ENCODE results near the gene TBX10. TPM values are rescaled to one million over a fixed set of nuclear protein-coding genes. Genes with fewer than 3 reads are reported as not detected.

The TBX10 gene
- total RNA-seq, 1 experiment from 2014 or later, result not detected

GRCh38 chr11:67673358-67673757, 33.8 kb upstream of the TBX10 start:
- no CpG with 5 or more reads among the region's 7 CpGs for WGBS (ENCODE audit: extremely low coverage, insufficient read length, low lambda C conversion rate)
- H4K91ac ChIP-seq (ENCODE audit: insufficient read length, low read depth, low read length), result no peak overlapping the region
- no peak overlapping the region for H3K56ac ChIP-seq (ENCODE audit: insufficient read length, low read depth, low read length)
- no peak overlapping the region for H3K4me2 ChIP-seq (ENCODE audit: insufficient read depth, insufficient read length, low read length)
- no peak overlapping the region for H3K9ac ChIP-seq (ENCODE audit: extremely low read depth, insufficient read length, low read length)
- H2BK20ac ChIP-seq (ENCODE audit: low read depth, low read length, poor library complexity, severe bottlenecking), result no peak overlapping the region
- Mint-ChIP-seq H3K27me3 (ENCODE audit: low read depth) (peaks cover 29% of the 10 kb centered on the region), H3K36me3 (ENCODE audit: insufficient read depth in 1 of 3, low read depth in 3 of 3) (no peaks in the 10 kb centered on the region), H3K4me3 (no peak overlapping the region), H3K27ac (peak overlapping the region in 1 of 3 experiments; percentile 74; a peak in 1 of 7 replicates), H3K4me1 (peaks cover 4 to 13% of the 10 kb centered on the region in 2 experiments), H3K9me3 (peaks cover 0 to 3% of the 10 kb centered on the region in 2 experiments; a peak in 2 of 5 replicates)
- no peak overlapping the region for H2AK5ac ChIP-seq (ENCODE audit: insufficient read length, low read length)
- H3K27me3 ChIP-seq (ENCODE audit: insufficient read depth, low read length), result no peaks in the 10 kb centered on the region
- H2AFZ ChIP-seq (ENCODE audit: low read length), result no peak overlapping the region
- no peak overlapping the region for H2BK15ac ChIP-seq (ENCODE audit: low read depth, low read length)
- no peaks in the 10 kb centered on the region for H3K79me2 ChIP-seq (ENCODE audit: insufficient read depth, low read length)
- no peaks in the 10 kb centered on the region for H4K20me1 ChIP-seq (ENCODE audit: control insufficient read depth, insufficient read depth, insufficient read length)
- no peak for TF ChIP-seq CTCF (conservative IDR thresholded peaks at IDR 0.05)
- H3K14ac ChIP-seq (ENCODE audit: insufficient read depth, low read length), result no peak overlapping the region
- H4K5ac ChIP-seq (ENCODE audit: insufficient read length, low read depth, low read length), result no peak overlapping the region
- no peak overlapping the region for H3K18ac ChIP-seq (ENCODE audit: insufficient read length, low read depth, low read length)
- no peak overlapping the region for H3K27ac ChIP-seq (ENCODE audit: insufficient read length, low read depth, low read length)
- H4K8ac ChIP-seq (replicated peaks; ENCODE audit: insufficient read length, low read depth, low read length), result no peak overlapping the region
- H2BK12ac ChIP-seq (ENCODE audit: insufficient read length, low read depth, low read length), result no peak overlapping the region
- no peak for DNase-seq
- no peaks in the 10 kb centered on the region; the same call in 1 of the 2 replicates for H3K4me1 ChIP-seq (ENCODE audit: insufficient read depth, low read length)
- H3K4ac ChIP-seq (ENCODE audit: low read depth, low read length), result no peak overlapping the region
- no peaks in the 10 kb centered on the region for H3K23me2 ChIP-seq (ENCODE audit: insufficient read length, low read depth, low read length, poor library complexity, severe bottlenecking)
- H2BK5ac ChIP-seq (ENCODE audit: insufficient read length, low read length), result no peak overlapping the region
- H3K9me3 ChIP-seq (ENCODE audit: control insufficient read depth, low read depth, low read length), result no peaks in the 10 kb centered on the region
- no peak overlapping the region for H3T11ph ChIP-seq (ENCODE audit: low read length)
- H3K23ac ChIP-seq (ENCODE audit: insufficient read length, low read depth, low read length), result no peak overlapping the region
- H2BK120ac ChIP-seq (ENCODE audit: low read depth, low read length, poor library complexity, severe bottlenecking), result no peak overlapping the region
- H3K79me1 ChIP-seq (ENCODE audit: insufficient read depth, low read depth, low read length, poor library complexity, severe bottlenecking), result no peaks in the 10 kb centered on the region

Measured in H9 (cell line).